ENCODE results near the gene GPC6.

DNA sequence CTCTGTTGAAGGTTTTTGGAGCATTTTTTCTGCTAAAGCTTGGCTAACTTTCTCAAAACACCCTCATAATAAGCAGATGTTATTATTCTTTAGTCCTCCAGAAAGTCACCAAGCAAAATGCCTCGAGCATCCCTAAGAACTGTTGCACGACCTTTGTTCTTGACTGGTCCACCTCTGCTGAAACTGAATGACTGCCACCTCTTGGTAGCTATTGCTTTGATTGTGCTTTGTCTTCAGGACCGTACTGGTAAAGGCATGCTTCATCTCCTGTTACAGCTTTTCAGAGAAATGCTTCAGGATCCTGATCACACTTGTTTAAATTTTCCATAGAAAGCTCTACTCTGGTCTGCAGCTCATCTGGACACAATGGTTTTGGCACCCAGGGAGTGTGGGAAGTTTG is 998.1 kb downstream of the GPC6 start:
- TF ChIP-seq, protein P1, sequence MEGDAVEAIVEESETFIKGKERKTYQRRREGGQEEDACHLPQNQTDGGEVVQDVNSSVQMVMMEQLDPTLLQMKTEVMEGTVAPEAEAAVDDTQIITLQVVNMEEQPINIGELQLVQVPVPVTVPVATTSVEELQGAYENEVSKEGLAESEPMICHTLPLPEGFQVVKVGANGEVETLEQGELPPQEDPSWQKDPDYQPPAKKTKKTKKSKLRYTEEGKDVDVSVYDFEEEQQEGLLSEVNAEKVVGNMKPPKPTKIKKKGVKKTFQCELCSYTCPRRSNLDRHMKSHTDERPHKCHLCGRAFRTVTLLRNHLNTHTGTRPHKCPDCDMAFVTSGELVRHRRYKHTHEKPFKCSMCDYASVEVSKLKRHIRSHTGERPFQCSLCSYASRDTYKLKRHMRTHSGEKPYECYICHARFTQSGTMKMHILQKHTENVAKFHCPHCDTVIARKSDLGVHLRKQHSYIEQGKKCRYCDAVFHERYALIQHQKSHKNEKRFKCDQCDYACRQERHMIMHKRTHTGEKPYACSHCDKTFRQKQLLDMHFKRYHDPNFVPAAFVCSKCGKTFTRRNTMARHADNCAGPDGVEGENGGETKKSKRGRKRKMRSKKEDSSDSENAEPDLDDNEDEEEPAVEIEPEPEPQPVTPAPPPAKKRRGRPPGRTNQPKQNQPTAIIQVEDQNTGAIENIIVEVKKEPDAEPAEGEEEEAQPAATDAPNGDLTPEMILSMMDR (IDR thresholded peaks at IDR 0.05; ENCODE audit: poor library complexity, severe bottlenecking) = no peak
- no peak for TF ChIP-seq EZH2 (IDR thresholded peaks at IDR 0.05; ENCODE audit: borderline replicate concordance, insufficient read depth, low read length, poor library complexity, severe bottlenecking)

Data from neural cell (in vitro differentiated cells).